OCI-LY3 (cell line): ENCODE data around the gene THUMPD2.

ENCODE experiments used
- EZH2phosphoT487 ChIP-seq: fragments of 200-600 bp; shearing (Covaris generic); IDR thresholded peaks from 2 replicates; pipeline ENCODE4 v1.6.1; 2018; ENCODE audit warnings: antibody characterized with exemption, mixed run types, low read depth
- TF ChIP-seq, protein P1 (sequence below): fragments of 200-600, 300-600 bp; sonication (generic); IDR thresholded peaks from 2 replicates; pipeline ENCODE4 v1.5.1; 2014; ENCODE audit warnings: antibody characterized with exemption, low read length, low read depth

DNA sequence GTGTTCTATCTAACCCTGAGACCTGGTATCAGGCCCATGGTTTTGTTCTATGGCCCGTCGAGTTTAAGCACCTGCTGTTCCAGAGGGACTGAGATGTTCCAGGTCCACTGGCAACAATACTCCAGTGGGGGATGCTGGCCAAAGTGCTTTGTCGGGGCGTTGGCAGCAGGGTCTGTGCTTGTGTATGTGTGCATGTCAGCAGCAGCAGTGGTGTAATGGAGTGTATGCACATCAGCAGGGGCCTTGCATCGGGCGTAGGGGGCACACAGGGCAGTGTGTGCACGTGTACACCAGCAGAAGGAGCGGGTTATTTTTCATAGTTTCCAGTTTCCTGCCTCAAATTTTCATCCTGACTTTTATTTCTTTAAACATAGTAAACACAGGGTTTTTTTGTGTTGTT lies 37.8 kb upstream of the THUMPD2 start:
- TF ChIP-seq, protein P1, sequence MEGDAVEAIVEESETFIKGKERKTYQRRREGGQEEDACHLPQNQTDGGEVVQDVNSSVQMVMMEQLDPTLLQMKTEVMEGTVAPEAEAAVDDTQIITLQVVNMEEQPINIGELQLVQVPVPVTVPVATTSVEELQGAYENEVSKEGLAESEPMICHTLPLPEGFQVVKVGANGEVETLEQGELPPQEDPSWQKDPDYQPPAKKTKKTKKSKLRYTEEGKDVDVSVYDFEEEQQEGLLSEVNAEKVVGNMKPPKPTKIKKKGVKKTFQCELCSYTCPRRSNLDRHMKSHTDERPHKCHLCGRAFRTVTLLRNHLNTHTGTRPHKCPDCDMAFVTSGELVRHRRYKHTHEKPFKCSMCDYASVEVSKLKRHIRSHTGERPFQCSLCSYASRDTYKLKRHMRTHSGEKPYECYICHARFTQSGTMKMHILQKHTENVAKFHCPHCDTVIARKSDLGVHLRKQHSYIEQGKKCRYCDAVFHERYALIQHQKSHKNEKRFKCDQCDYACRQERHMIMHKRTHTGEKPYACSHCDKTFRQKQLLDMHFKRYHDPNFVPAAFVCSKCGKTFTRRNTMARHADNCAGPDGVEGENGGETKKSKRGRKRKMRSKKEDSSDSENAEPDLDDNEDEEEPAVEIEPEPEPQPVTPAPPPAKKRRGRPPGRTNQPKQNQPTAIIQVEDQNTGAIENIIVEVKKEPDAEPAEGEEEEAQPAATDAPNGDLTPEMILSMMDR, result no peak
- TF ChIP-seq EZH2phosphoT487, result no peak
